Loucy (cell line): ENCODE measurements around the gene PLS1.

ENCODE experiments used
- H2AFZ ChIP-seq: fragments of 200-600 bp; sonication (generic); 2 replicates; pipeline ENCODE4 v1.6.0; 2016; ENCODE audit warnings: antibody characterized with exemption, mild to moderate bottlenecking, low read length, moderate library complexity
- H3F3A ChIP-seq: fragments of 200-600 bp; 2 replicates; pipeline ENCODE4 v1.6.0; 2016; ENCODE audit warnings: antibody characterized with exemption, low read depth, mild to moderate bottlenecking
- H3K27me3 ChIP-seq: fragments of 200-600 bp; sonication (generic); 2 replicates; pipeline ENCODE4 v1.6.1; 2014; ENCODE audit warnings: low read length, mild to moderate bottlenecking; ENCODE audit not compliant: insufficient read depth, poor library complexity, severe bottlenecking
- H3K36me3 ChIP-seq: fragments of 200-600 bp; sonication (generic); 2 replicates; pipeline ENCODE4 v1.6.1; 2016; ENCODE audit warnings: low read length; ENCODE audit not compliant: insufficient read depth
- H3K4me1 ChIP-seq: fragments of 200-600 bp; sonication (generic); 2 replicates; pipeline ENCODE4 v1.5.1; 2014; ENCODE audit warnings: low read length, mild to moderate bottlenecking; ENCODE audit not compliant: insufficient read depth, poor library complexity, severe bottlenecking
- H3K4me2 ChIP-seq: fragments of 200-600 bp; sonication (generic); 2 replicates; pipeline ENCODE4 v1.6.0; 2014; ENCODE audit warnings: antibody characterized with exemption, low read length, low read depth, mild to moderate bottlenecking; ENCODE audit not compliant: poor library complexity, severe bottlenecking
- H3K4me3 ChIP-seq: fragments of 200-600 bp; sonication (generic); 2 replicates; pipeline ENCODE4 v1.5.1; 2014; ENCODE audit warnings: low read length, mild to moderate bottlenecking, mixed read lengths; ENCODE audit not compliant: poor library complexity, severe bottlenecking
- H3K79me2 ChIP-seq: fragments of 200-600 bp; sonication (generic); 2 replicates; pipeline ENCODE4 v1.6.1; 2014; ENCODE audit warnings: low read length; ENCODE audit not compliant: insufficient read depth
- H3K9ac ChIP-seq: fragments of 200-600 bp; sonication (generic); 2 replicates; pipeline ENCODE4 v1.6.0; 2014; ENCODE audit warnings: mild to moderate bottlenecking, low read depth, low read length, moderate library complexity; ENCODE audit not compliant: poor library complexity, severe bottlenecking
- H3K9me2 ChIP-seq: fragments of 200-600 bp; sonication (generic); replicated peaks from 2 replicates; pipeline ENCODE4 v1.6.1; 2016; ENCODE audit warnings: low read depth, low read length, mixed read lengths
- H3K9me3 ChIP-seq: fragments of 200-600 bp; sonication (generic); 2 replicates; pipeline ENCODE4 v1.6.1; 2014; ENCODE audit warnings: mild to moderate bottlenecking, antibody characterized with exemption, low read length, low read depth; ENCODE audit not compliant: insufficient read depth
- H4K20me1 ChIP-seq: fragments of 200-600 bp; sonication (generic); 2 replicates; pipeline ENCODE4 v1.6.0; 2014; ENCODE audit warnings: antibody characterized with exemption, low read length, mild to moderate bottlenecking; ENCODE audit not compliant: insufficient read depth, poor library complexity, severe bottlenecking
- EZH2phosphoT487 ChIP-seq: fragments of 200-600 bp; IDR thresholded peaks from 2 replicates; pipeline ENCODE4 v1.6.1; 2018; ENCODE audit warnings: antibody characterized with exemption, mild to moderate bottlenecking, moderate library complexity, borderline replicate concordance
- TF ChIP-seq, protein P1 (sequence below): fragments of 200-600 bp; sonication (generic); conservative IDR thresholded peaks from 2 replicates; pipeline ENCODE4 v1.5.1; 2014; ENCODE audit warnings: mild to moderate bottlenecking, antibody characterized with exemption, low read length

PLS1 gene

DNA sequence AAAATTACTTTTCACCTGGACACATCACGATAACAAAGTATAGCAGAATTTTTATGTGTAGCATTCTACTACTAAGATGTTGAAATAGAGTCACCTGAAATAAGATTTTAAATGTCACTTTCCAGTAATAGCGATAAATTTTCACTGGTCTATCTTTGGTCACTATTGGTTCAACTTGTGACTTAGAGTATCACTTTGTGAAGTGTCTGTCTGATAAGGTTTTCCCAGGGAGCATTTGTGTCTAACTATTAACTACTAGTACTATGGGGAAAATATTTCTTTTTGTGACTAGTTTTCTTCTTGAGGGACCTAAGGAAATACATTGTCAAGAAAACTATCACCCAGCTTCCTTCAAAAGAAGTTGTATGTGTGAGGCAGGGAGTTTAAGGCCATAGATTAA, 138.6 kb downstream of the PLS1 start:
- no peaks in the 10 kb centered on the region for H3F3A ChIP-seq
- TF ChIP-seq, protein P1, sequence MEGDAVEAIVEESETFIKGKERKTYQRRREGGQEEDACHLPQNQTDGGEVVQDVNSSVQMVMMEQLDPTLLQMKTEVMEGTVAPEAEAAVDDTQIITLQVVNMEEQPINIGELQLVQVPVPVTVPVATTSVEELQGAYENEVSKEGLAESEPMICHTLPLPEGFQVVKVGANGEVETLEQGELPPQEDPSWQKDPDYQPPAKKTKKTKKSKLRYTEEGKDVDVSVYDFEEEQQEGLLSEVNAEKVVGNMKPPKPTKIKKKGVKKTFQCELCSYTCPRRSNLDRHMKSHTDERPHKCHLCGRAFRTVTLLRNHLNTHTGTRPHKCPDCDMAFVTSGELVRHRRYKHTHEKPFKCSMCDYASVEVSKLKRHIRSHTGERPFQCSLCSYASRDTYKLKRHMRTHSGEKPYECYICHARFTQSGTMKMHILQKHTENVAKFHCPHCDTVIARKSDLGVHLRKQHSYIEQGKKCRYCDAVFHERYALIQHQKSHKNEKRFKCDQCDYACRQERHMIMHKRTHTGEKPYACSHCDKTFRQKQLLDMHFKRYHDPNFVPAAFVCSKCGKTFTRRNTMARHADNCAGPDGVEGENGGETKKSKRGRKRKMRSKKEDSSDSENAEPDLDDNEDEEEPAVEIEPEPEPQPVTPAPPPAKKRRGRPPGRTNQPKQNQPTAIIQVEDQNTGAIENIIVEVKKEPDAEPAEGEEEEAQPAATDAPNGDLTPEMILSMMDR = no peak
- no peak for TF ChIP-seq EZH2phosphoT487
- no peak overlapping the region for H3K4me2 ChIP-seq
- H3K27me3 ChIP-seq = no peaks in the 10 kb centered on the region
- H4K20me1 ChIP-seq = no peaks in the 10 kb centered on the region
- no peaks in the 10 kb centered on the region for H3K9me3 ChIP-seq
- no peaks in the 10 kb centered on the region for H3K36me3 ChIP-seq
- H3K9me2 ChIP-seq = no peaks in the 10 kb centered on the region
- H3K9ac ChIP-seq = no peak overlapping the region
- no peak overlapping the region for H3K4me3 ChIP-seq
- no peaks in the 10 kb centered on the region for H3K4me1 ChIP-seq
- no peaks in the 10 kb centered on the region for H3K79me2 ChIP-seq
- H2AFZ ChIP-seq = no peak overlapping the region

- Histone ChIP-seq H3K4me2 (no peak overlapping the region), H3K9me2 (no peaks in the 10 kb centered on the region), H3K36me3 (no peaks in the 10 kb centered on the region), H3K4me3 (no peak overlapping the region), H3K9ac (no peak overlapping the region), H3K4me1 (no peaks in the 10 kb centered on the region), H3K79me2 (no peaks in the 10 kb centered on the region), H3K27me3 (no peaks in the 10 kb centered on the region), H3F3A (no peaks in the 10 kb centered on the region), H4K20me1 (no peaks in the 10 kb centered on the region), H2AFZ (no peak overlapping the region), H3K9me3 (no peaks in the 10 kb centered on the region)
- TF ChIP-seq, protein P1 = no peak
- TF ChIP-seq EZH2phosphoT487 = no peak
Measured at GRCh38 chr3:142735462-142735861, 139.3 kb downstream of the PLS1 start.

DNA sequence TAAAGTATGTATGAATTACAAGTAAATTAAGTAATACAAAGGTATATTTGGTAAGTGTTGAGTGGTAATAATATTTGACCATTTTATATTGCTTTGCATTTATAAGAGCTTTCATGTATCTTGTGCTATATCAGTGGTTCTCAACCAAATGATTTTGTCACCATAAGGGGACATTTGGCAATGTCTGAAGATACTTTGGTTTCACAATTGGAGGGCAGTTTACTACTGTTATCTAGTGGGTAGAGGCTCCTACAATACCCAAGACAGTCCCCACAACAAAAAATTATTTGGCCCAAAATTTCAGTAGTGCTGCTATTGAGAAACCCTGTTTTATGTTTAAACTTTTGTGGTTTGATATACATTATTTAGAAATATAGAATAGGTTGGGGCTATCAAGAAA, 142.2 kb downstream of the PLS1 start:
- Histone ChIP-seq H3K27me3 (no peaks in the 10 kb centered on the region), H3K9me3 (no peaks in the 10 kb centered on the region), H3K79me2 (no peaks in the 10 kb centered on the region), H3F3A (no peaks in the 10 kb centered on the region), H3K9ac (no peak overlapping the region), H2AFZ (no peak overlapping the region), H3K9me2 (no peaks in the 10 kb centered on the region), H3K36me3 (no peaks in the 10 kb centered on the region), H3K4me3 (no peak overlapping the region), H3K4me2 (no peak overlapping the region), H4K20me1 (no peaks in the 10 kb centered on the region), H3K4me1 (no peaks in the 10 kb centered on the region)
- TF ChIP-seq, protein P1 = no peak
- no peak for TF ChIP-seq EZH2phosphoT487
